AG09309 (cell line): ENCODE results near the gene FSTL1.

Source experiments
- DNase-seq: peaks from one replicate; pipeline ENCODE4 v3.0.0-alpha.2; 2010; ENCODE audit warnings: low read depth
- H3K4me3 ChIP-seq: 2 replicates; pipeline ENCODE4 v1.5.1; 2011; ENCODE audit warnings: mild to moderate bottlenecking, low read depth, low read length, moderate library complexity; ENCODE audit not compliant: control insufficient read depth
- TF ChIP-seq, protein P1 (sequence below): IDR thresholded peaks from 2 replicates; pipeline ENCODE4 v1.5.1; 2011; ENCODE audit warnings: mild to moderate bottlenecking, low read depth, low read length, inconsistent platforms; ENCODE audit not compliant: insufficient read depth, control insufficient read depth; ENCODE audit errors: missing control alignments

FSTL1 gene

DNA sequence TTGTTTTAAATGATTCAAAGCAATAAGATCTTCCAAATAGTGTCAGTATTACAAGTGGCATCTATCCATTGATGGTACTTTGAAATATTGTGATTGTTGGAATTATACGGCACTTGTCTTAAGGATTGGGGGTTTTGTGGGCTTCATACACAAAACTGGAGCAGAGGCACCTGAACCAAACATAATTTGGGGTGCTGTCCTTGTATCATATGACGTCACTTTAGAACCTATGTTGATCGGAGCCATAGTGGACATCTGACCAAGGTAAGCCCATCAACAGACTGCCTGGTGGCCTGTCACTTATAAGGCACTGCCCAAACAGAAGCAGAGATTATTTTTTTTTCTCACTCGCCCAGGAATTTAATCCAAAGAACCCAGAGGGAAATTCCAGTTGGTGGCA, 98.8 kb downstream of the FSTL1 start:
- H3K4me3 ChIP-seq, result no peak overlapping the region
- TF ChIP-seq, protein P1, sequence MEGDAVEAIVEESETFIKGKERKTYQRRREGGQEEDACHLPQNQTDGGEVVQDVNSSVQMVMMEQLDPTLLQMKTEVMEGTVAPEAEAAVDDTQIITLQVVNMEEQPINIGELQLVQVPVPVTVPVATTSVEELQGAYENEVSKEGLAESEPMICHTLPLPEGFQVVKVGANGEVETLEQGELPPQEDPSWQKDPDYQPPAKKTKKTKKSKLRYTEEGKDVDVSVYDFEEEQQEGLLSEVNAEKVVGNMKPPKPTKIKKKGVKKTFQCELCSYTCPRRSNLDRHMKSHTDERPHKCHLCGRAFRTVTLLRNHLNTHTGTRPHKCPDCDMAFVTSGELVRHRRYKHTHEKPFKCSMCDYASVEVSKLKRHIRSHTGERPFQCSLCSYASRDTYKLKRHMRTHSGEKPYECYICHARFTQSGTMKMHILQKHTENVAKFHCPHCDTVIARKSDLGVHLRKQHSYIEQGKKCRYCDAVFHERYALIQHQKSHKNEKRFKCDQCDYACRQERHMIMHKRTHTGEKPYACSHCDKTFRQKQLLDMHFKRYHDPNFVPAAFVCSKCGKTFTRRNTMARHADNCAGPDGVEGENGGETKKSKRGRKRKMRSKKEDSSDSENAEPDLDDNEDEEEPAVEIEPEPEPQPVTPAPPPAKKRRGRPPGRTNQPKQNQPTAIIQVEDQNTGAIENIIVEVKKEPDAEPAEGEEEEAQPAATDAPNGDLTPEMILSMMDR, result no peak
- DNase-seq, result no peak

DNA sequence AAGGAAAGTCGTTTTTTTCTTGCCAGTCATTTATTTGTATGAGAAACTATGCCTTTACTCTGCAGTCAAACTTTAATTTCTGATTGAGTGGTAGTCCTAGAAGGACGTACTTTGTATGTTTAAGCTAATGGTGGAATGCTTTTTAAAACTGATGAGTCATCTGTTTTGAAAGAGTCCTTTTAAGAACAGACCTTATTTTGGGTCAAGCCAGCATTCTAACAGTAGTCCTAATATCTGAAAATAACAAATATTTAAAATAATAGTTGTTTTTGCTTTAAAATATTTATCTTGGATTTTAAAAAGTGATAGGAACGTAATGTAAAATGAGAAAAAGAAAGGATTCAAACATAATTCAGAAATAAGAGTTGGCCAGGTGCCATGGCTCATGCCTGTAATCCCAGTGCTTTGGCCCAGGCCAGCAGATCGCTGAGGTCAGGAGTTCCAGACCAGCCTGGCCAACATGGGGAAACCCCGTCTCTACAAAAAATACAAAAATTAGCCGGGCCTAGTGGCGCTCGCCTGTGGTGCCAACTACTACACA, 100.3 kb downstream of the FSTL1 start:
- TF ChIP-seq, protein P1, result no peak
- H3K4me3 ChIP-seq, result no peak overlapping the region
- peak; percentile 28 for DNase-seq

DNA sequence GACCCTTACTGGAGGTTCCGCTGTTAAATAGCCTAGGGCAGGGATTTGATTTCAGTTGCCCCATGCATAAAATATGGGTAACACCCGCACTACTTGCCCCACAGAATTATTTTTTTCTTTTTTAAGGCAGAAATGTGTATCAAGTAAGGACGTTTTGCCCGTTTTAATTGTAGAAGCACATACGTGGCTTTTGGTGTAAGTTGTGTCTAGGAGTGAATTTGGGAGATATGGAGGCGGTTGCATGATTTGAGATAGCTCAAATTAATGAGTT, 101.0 kb downstream of the FSTL1 start:
- no peak for DNase-seq
- TF ChIP-seq, protein P1, result no peak
- peak overlapping the region; percentile 95 for H3K4me3 ChIP-seq

GRCh38 chr3:120348991-120349854, 101.6 kb downstream of the FSTL1 start, which contains the start of gene LRRC58:
LRRC58 (minus strand) TSS chr3:120349354; CDS start chr3:120349243, 111 bp downstream.
- TF ChIP-seq, protein P1, result peak; percentile 4
- peak; percentile 55 for DNase-seq
- H3K4me3 ChIP-seq, result peak within 1 kb of the TSS; percentile 95

DNA sequence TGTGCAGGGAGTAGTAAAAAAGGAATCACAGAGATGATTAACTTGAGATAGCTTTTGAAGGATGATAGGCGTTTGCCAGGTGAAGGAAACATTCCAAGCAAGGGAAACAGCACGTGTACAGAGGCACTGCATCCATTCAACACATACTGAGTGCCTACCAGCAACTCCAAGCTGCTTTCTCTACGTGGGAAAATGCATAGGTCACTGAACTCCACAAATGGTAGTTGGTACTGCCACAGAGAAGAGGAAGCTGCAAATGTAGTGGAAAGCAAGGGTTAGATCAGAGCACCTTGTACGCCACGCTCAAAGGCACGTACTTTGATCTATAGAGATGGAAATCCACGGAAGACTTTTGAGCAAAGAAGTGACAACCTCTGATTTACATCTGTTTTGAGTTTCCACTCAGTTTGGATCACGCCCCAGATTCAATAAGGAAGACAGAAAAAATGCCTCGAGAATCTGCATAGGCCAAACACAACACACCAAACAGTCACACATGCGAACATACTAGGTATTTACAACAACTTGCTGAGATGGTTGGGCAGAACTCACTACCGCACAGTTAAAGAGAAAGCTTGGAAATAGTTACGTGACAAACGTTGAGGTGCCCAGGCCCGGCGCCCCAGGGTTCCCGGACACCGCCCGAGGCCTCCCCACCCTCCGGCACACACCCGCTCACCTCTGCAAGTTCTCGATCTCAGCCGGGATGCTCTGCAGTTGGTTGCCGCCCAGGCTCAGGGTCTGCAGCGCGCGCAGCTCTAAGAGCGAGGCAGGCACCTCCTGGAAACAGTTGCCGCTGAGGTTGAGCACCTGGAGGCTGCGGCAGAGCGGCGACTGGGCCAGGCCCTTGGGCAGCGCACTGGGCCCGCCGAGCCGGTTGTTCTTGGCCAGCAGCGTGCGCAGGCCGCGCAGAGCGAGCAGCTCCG, 102.5 kb downstream of the FSTL1 start:
- no peak for DNase-seq
- H3K4me3 ChIP-seq, result peak overlapping the region; percentile 95
- TF ChIP-seq, protein P1, result no peak

- DNase-seq, result no peak
- TF ChIP-seq, protein P1, result no peak
- no peak overlapping the region for H3K4me3 ChIP-seq
These were observed 106.4 kb downstream of the FSTL1 start for GRCh38 chr3:120344349-120344748.
